Osteocyte (in vitro differentiated cells): ENCODE data around the gene ADAP1. TPM values are rescaled to one million over a fixed set of nuclear protein-coding genes. Genes with fewer than 3 reads are reported as not detected.
"Not testable (repeated sequence)": the region's sequence is repeated elsewhere in the genome, so short reads cannot be mapped to it uniquely, and the experiment has no call there.

Source experiments
- DNase-seq: peaks from one replicate; pipeline ENCODE4 v3.0.0; 2021; ENCODE audit warnings: mixed read lengths; ENCODE audit not compliant: unreplicated experiment; ENCODE audit errors: extremely low spot score
- H3K27ac Mint-ChIP-seq: one replicate; pipeline ENCODE4 v1.8.0; 2021; ENCODE audit warnings: mild to moderate bottlenecking, mixed read lengths; ENCODE audit not compliant: unreplicated experiment
- H3K27me3 Mint-ChIP-seq: one replicate; pipeline ENCODE4 v1.8.0; 2021; ENCODE audit warnings: mixed read lengths; ENCODE audit not compliant: unreplicated experiment
- H3K36me3 Mint-ChIP-seq: one replicate; pipeline ENCODE4 v1.8.0; 2021; ENCODE audit warnings: mixed read lengths; ENCODE audit not compliant: unreplicated experiment
- H3K4me1 Mint-ChIP-seq: one replicate; pipeline ENCODE4 v1.8.0; 2021; ENCODE audit warnings: mixed read lengths; ENCODE audit not compliant: unreplicated experiment
- H3K4me3 Mint-ChIP-seq: one replicate; pipeline ENCODE4 v1.8.0; 2021; ENCODE audit warnings: mild to moderate bottlenecking, moderate library complexity, mixed read lengths; ENCODE audit not compliant: unreplicated experiment
- H3K9me3 Mint-ChIP-seq: one replicate; pipeline ENCODE4 v1.8.0; 2021; ENCODE audit warnings: mixed read lengths; ENCODE audit not compliant: unreplicated experiment
- CTCF ChIP-seq: fragments of 200-600 bp; sonication (generic); IDR thresholded peaks from 2 replicates; pipeline ENCODE4 v1.5.0; 2021; ENCODE audit warnings: antibody characterized with exemption, mild to moderate bottlenecking, moderate library complexity
- total RNA-seq: library from RNA; stranded (reverse); gene quantifications from 2 replicates; pipeline ENCODE4 v1.2.1, GENCODE V29; 2021

ADAP1 gene
- total RNA-seq, 1 donor from 2014 or later = 5.8 TPM

- TF ChIP-seq CTCF = no peak
- no peak for DNase-seq
- peak overlapping the region; percentile 54 for H3K27ac Mint-ChIP-seq
- H3K9me3 Mint-ChIP-seq = no peaks in the 10 kb centered on the region
- peaks cover 20% of the 10 kb centered on the region for H3K4me1 Mint-ChIP-seq
- no peak overlapping the region for H3K4me3 Mint-ChIP-seq
- H3K27me3 Mint-ChIP-seq = no peaks in the 10 kb centered on the region
- peaks cover 23% of the 10 kb centered on the region for H3K36me3 Mint-ChIP-seq
These were observed 78.9 kb downstream of the ADAP1 start for GRCh38 chr7:875476-876076.

- Mint-ChIP-seq H3K9me3 (no peaks in the 10 kb centered on the region), H3K36me3 (peaks cover 25% of the 10 kb centered on the region), H3K27me3 (no peaks in the 10 kb centered on the region), H3K4me1 (peaks cover 20% of the 10 kb centered on the region), H3K27ac (peak overlapping the region; percentile 54), H3K4me3 (no peak overlapping the region)
- no peak for TF ChIP-seq CTCF
- DNase-seq = no peak
These were observed 79.4 kb downstream of the ADAP1 start for GRCh38 chr7:875051-875450.

- DNase-seq = no peak
- H3K9me3 Mint-ChIP-seq = no peaks in the 10 kb centered on the region
- peaks cover 16% of the 10 kb centered on the region for H3K4me1 Mint-ChIP-seq
- H3K36me3 Mint-ChIP-seq = peaks cover 28% of the 10 kb centered on the region
- no peak overlapping the region for H3K4me3 Mint-ChIP-seq
- H3K27ac Mint-ChIP-seq = peak overlapping the region; percentile 47
- TF ChIP-seq CTCF = no peak
- H3K27me3 Mint-ChIP-seq = no peaks in the 10 kb centered on the region
These were observed 80.3 kb downstream of the ADAP1 start for GRCh38 chr7:874031-874749.

- no peak overlapping the region for H3K4me3 Mint-ChIP-seq
These were observed 81.0 kb downstream of the ADAP1 start for GRCh38 chr7:873367-874002.

GRCh38 chr7:872685-873084, 81.8 kb downstream of the ADAP1 start:
- peak overlapping the region; percentile 23 for H3K27ac Mint-ChIP-seq
- peaks cover 28% of the 10 kb centered on the region for H3K36me3 Mint-ChIP-seq
- not testable (repeated sequence) for DNase-seq, H3K9me3 Mint-ChIP-seq, H3K27me3 Mint-ChIP-seq, H3K4me1 Mint-ChIP-seq, H3K4me3 Mint-ChIP-seq

More at GRCh38 chr7:873367-874002, 81.0 kb downstream of the ADAP1 start:
- H3K36me3 Mint-ChIP-seq = peaks cover 28% of the 10 kb centered on the region
- H3K9me3 Mint-ChIP-seq = no peaks in the 10 kb centered on the region
- peak overlapping the region; percentile 47 for H3K27ac Mint-ChIP-seq
- peak; percentile 96 for TF ChIP-seq CTCF
- no peaks in the 10 kb centered on the region for H3K27me3 Mint-ChIP-seq
- peak; percentile 91 for DNase-seq
- H3K4me1 Mint-ChIP-seq = peaks cover 11% of the 10 kb centered on the region
